ENCODE data around the gene RALGAPA2. TPM values are rescaled to one million over a fixed set of nuclear protein-coding genes. Genes with fewer than 3 reads are reported as not detected.

The RALGAPA2 gene
- total RNA-seq, 1 donor: 10.8 TPM

GRCh38 chr20:20483328-20483727, 229.1 kb downstream of the RALGAPA2 start:
- TF ChIP-seq CTCF (IDR thresholded peaks at IDR 0.05; ENCODE audit: insufficient read depth, low read length): no peak
- DNase-seq (ENCODE audit: low read depth): no peak

GRCh38 chr20:20482453-20482852, 230.0 kb downstream of the RALGAPA2 start:
- no peak overlapping the region for H3K4me3 ChIP-seq (ENCODE audit: low read depth, low read length)
- TF ChIP-seq CTCF (IDR thresholded peaks at IDR 0.05; ENCODE audit: insufficient read depth, low read length): no peak

More at GRCh38 chr20:20483328-20483727, 229.1 kb downstream of the RALGAPA2 start:
- no peak overlapping the region for H3K4me3 ChIP-seq (ENCODE audit: low read depth, low read length)

GRCh38 chr20:20480689-20481088, 231.8 kb downstream of the RALGAPA2 start:
- H3K4me3 ChIP-seq (ENCODE audit: low read depth, low read length): no peak overlapping the region
- TF ChIP-seq CTCF (IDR thresholded peaks at IDR 0.05; ENCODE audit: insufficient read depth, low read length): no peak
- peak; percentile 80 for DNase-seq (ENCODE audit: low read depth)

More at GRCh38 chr20:20482453-20482852, 230.0 kb downstream of the RALGAPA2 start:
- DNase-seq (ENCODE audit: low read depth): no peak

GRCh38 chr20:20480126-20480525, 232.3 kb downstream of the RALGAPA2 start:
- no peak for DNase-seq (ENCODE audit: low read depth)
- H3K4me3 ChIP-seq (ENCODE audit: low read depth, low read length): no peak overlapping the region
- TF ChIP-seq CTCF (IDR thresholded peaks at IDR 0.05; ENCODE audit: insufficient read depth, low read length): no peak

GRCh38 chr20:20477444-20478041, 234.9 kb downstream of the RALGAPA2 start:
- no peak overlapping the region for H3K4me3 ChIP-seq (ENCODE audit: low read depth, low read length)
- no peak for TF ChIP-seq CTCF (IDR thresholded peaks at IDR 0.05; ENCODE audit: insufficient read depth, low read length)
- DNase-seq (ENCODE audit: low read depth): no peak

- no peak for TF ChIP-seq CTCF (IDR thresholded peaks at IDR 0.05; ENCODE audit: insufficient read depth, low read length)
- H3K4me3 ChIP-seq (ENCODE audit: low read depth, low read length): no peak overlapping the region
These were observed 235.9 kb downstream of the RALGAPA2 start for GRCh38 chr20:20476504-20476903.

GRCh38 chr20:20473657-20474056, 238.8 kb downstream of the RALGAPA2 start:
- no peak for TF ChIP-seq CTCF (IDR thresholded peaks at IDR 0.05; ENCODE audit: insufficient read depth, low read length)
- no peak for DNase-seq (ENCODE audit: low read depth)

More at GRCh38 chr20:20476504-20476903, 235.9 kb downstream of the RALGAPA2 start:
- DNase-seq (ENCODE audit: low read depth): no peak

More at GRCh38 chr20:20473657-20474056, 238.8 kb downstream of the RALGAPA2 start:
- no peak overlapping the region for H3K4me3 ChIP-seq (ENCODE audit: low read depth, low read length)

Data from fibroblast of the aortic adventitia (primary cell).